Left cardiac atrium (tissue), 4 donors: ENCODE measurements around the gene NDNF. TPM values are rescaled to one million over a fixed set of nuclear protein-coding genes. Genes with fewer than 3 reads are reported as not detected.

Experiments
- ATAC-seq, 2 donors: fragments of 200-7000 bp; cut with Tn5 transposase; one replicate each; pipeline ENCODE4 v1.9.1; 2020; ENCODE audit warnings: mild to moderate bottlenecking in 2 of 2, moderate library complexity in 2 of 2
- DNase-seq: peaks from one replicate; pipeline ENCODE4 v3.0.0-alpha.2; 2020
- intact Hi-C, 2 donors: fragments of 100-400 bp; cut with DNase I; formaldehyde crosslinking; loops; one replicate each; pipeline versions ENCODE4 v1.14.1 to v1.15.1; 2022 to 2023
- total RNA-seq, 2 donors: library from RNA; stranded (reverse); fragmentation: NEBNext Ultra II Directional; extraction: Animal tissue kit (Norgen Biotek cat#: 25700); gene quantifications; one replicate each; pipeline ENCODE4 v1.2.1, GENCODE V29; 2021
- donor health status: DM: no; HTN: yes; CAD: no.
- donor health status: DM: no; HTN: yes; CAD: no; lungs with severe emphysema.
- donor health status: DM: yes; HTN: yes; CAD: no.
- donor health status: Dilated cardiomyopathy.

NDNF gene
- total RNA-seq, 2 donors from 2014 or later, result 4.2 to 5.4 TPM

DNA sequence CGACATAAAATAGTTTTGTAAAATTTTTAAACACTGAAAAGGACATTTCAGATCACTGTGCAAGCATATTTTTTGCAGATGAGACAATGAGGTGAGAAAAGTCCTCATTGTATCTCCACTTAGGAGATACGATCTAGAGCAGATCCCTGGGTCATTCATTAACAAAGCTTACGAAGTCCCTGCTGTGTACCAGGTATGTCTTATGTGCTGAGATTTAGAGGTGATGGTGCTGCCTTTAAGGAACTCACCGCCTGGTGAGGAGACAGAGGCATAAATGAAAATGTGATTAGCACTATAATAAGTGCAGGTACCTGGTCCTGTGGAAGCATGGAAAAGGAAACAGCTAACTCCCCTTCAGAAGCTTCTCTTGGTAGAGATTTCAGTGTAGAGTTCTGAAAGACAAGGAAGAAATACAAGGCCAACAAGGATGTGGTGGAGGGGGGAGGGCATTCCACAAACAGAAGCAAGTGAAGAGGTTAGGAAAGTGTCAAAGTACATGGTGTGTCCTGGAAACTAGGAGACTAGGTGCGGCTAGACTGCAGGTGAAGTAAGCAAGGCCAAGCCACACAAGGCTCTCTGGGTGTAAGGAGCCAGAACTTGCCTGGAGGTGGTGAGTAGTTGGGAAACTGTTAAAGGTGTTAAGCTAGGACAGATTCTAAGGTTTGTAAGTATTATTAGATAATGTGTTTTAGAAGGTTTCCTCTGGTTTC, 1.5 kb upstream of the NDNF start:
- ATAC-seq, result no peak
- no peak for DNase-seq
- intact Hi-C loops, result loop anchor here in 1 of 2 donors (10.0 kb wide), 1 partner anchor 149 kb away; the partner anchor contains the start of gene PRDM5

DNA sequence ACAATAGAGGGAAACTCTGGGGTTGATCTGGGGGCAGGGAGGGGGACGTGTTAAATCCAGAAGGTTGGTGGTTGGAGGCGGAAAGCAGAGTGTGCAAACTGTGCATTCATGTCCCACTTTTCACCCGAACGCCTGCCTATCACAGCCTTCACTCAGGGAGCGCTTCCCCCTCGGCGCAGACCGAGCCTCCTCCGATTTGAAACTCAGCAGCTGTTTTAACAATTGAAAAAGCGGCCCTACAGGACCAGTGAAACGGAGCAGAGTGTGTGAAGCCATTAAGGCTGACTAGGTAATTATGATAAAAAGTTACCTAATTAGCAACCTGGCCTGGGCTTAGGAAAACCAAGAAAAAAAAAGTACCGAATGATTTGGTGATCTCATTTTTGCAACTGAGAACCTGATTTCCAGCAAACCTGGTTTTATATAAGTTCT, 685 bp upstream of the NDNF start:
- peak; percentile 20 for DNase-seq
- intact Hi-C loops, result loop anchor here in 1 of 2 donors (10.0 kb wide), 1 partner anchor 148 kb away; the partner anchor contains the start of gene PRDM5

DNA sequence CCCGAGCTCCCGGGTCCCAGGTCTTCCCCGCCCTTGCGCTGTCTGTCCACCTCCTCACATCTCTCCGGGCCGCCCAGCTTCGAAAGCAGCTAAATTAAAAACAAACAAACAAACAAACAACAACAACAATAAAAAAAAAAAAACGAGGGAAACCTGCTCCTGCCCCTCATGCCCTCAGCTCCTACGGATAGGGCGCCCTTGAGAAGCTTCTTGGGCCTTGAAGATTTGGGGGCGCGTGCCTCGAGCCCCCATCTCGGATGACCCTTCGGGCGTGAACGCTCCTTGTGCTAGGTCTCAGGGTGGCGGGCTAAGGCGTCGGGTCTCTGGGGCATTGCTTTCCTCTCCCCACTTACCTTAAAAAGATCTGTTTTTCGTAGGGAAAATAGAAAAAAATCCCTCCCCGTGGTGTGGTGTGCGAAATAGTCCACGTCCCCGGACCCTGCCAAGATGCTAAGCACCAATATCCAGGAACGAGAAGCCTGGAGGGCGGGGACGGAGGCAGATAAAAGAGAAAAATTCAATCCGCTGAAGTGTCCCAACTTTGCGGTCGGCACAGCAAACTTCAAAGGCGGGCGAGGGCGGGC, 603 bp downstream of the NDNF start:
- intact Hi-C loops, result loop anchor here in 1 of 2 donors (10.0 kb wide), 1 partner anchor 147 kb away; the partner anchor contains the start of gene PRDM5
- ATAC-seq, result no peak

More for the DNA sequence above, 685 bp upstream of the NDNF start:
- ATAC-seq, result peak; percentile 12 to 21

DNA sequence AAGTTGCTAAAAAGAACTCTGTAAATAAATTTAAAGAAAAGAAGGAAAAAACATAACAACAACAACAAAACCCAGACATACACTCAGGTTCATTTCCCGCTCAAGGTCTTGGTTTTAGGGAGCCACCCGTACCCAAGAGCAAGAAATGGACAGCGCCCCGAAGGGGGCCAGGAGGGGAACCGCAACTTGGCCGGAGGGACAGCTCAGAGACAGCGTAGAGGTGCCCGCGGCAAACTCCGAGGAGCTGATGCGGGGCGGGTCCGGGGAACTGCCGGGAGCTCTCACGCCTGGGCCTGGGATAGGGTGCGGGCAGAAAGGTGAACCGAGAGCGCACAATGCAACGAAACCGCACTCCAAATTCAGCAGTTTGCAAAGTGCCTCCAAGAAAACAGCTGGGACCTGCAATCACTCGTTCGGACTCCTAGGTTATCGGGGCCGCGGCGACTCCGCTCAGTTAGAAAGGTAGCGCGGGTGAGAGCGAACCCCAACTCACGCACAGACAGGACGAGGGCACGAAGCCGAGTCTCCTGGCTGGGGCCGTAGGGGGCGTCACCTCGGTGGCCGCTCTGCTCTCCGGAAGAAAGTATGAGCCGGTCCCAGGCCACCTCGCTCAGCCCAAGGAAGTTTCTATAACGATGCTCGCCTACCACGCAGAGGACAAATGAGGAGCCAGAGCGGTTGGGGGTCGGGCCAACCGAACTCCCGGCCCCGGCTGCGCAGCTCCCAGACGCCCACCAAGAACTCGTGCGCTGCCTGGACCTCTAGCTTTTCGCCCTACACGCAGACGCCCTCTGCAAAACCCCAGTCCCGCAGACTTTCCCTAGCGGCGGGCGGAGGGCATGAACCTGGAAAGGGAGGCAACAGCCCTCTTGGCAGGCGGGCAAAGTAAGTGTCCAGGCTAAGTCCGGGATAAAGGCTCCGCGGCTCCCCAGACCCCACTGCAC, 1.4 kb downstream of the NDNF start:
- ATAC-seq (peak; percentile 72 to 83), DNase-seq (peak; percentile 38)
- intact Hi-C loops, result loop anchor here in 1 of 2 donors (10.0 kb wide), 1 partner anchor 146 kb away; the partner anchor contains the start of gene PRDM5

More for the DNA sequence above, 603 bp downstream of the NDNF start:
- no peak for DNase-seq

DNA sequence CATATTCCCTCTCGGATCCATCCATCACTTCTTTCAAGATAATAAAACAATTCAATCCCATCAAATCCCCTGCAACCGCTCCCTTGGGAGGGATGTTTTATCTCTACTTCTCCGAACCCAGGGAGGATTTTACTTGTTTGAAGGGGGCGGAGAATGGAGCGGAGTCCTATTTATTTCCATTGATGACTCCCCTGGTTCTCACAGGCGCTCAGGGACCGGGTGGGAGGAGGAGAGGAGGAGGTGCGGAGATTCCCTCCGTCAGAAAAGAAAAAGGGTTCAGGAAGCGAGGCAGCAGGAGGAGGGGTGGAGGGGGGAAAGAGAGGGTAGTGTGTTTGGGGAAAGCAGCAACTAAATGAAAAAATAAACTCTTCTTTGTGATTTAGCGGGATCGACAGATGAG, 2.1 kb downstream of the NDNF start:
- DNase-seq, result no peak
- no peak for ATAC-seq
- intact Hi-C loops, result loop anchor here in 1 of 2 donors (10.0 kb wide), 1 partner anchor 145 kb away; the partner anchor contains the start of gene PRDM5

DNA sequence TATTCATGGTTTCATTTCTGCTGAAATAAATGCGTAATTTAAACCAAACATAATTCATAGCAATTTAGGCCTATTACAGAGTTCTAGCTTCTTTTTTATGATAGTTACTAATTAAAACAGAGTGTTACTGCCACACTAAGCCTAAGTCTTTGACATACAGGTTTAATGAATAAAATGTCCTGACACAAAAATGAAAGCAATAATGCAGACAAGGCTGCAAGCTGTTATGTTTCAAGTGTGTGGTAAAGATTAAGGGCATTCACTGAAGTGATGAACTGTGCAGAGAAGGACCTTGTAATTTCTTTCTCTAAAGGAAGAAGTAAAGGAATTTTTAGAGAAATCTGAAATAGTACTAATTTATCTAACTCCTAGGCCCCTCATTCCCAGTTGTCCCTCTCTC, 2.9 kb downstream of the NDNF start:
- no peak for DNase-seq
- intact Hi-C loops, result no loop called here
- ATAC-seq, result no peak

DNA sequence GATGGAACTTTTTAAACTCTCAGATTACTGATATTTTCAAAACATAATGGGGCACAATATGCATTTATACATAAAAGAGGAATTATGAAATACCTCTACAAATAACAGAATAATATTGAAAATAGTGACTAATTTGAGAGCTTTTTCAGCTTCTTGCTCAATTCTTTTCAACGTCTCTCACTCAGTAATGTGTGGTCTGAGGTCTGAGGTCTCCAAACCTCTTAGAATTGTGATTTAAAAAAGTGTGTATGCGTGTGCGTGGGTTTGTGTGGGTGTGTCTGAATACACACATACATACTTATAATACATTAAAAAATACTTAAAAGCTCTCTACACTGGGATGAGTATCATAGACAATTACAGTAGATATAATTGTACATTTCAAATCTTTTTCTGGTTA, 7.9 kb downstream of the NDNF start:
- intact Hi-C loops, result no loop called here
- DNase-seq (no peak), ATAC-seq (no peak)

DNA sequence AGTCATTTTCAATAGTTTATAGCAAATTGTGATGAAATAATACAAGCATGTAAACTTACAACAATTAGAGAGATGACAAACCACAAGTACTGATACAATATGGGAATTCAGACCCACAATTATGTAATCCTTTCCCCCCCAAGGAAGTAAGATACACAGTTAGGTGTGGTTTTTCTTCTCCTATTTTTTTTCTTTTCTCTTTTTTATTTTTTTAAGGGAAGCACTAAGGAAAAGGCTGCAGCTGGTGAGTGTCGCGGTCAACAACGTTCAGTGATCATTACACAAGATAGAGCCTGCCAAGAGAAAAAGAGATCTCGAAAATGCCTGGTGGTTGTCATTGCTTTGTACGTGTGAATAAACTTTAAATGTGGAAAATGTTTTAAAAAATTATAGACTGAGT, 9.8 kb downstream of the NDNF start:
- no peak for DNase-seq
- no peak for ATAC-seq
- intact Hi-C loops, result no loop called here

DNA sequence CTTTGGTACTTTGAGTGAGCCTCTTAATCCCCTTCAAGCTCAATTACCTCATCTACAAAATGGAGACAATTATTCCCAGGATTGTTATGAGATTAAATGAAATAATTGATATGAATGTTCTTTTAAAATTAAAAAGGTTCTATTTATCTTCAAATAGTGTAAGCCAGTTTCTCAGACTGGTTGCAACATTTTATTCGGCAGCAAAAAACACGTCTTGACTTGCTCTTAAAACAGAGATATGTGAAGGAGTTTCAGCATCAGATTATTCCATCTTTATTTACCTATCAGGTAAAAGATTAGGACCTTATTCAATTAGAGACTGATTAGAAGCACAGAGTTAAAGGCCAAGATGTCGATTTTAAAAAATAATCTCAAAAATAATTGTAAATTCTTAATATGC, 10.5 kb downstream of the NDNF start:
- DNase-seq (no peak), ATAC-seq (no peak)
- intact Hi-C loops, result no loop called here

DNA sequence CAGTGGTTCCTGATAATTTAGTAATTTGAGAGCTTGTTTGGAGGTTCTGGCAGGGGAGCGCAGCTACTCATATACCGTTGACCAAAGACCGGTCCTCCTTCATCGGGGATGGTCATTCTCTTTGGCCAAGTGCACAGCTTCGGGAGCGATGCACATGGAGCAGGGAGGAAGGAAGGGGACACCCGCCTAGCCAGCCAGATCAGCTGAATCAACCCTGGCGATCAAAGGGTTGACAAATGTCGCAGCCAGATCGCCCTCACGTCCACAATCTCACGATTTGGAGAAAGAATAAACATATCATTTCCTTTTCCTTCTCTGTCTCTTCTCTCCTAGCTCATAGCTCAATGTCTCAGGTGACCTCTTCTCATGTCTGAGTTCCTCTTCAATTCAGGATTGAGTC, 11.1 kb downstream of the NDNF start:
- intact Hi-C loops, result no loop called here
- ATAC-seq, result no peak
- DNase-seq, result no peak

DNA sequence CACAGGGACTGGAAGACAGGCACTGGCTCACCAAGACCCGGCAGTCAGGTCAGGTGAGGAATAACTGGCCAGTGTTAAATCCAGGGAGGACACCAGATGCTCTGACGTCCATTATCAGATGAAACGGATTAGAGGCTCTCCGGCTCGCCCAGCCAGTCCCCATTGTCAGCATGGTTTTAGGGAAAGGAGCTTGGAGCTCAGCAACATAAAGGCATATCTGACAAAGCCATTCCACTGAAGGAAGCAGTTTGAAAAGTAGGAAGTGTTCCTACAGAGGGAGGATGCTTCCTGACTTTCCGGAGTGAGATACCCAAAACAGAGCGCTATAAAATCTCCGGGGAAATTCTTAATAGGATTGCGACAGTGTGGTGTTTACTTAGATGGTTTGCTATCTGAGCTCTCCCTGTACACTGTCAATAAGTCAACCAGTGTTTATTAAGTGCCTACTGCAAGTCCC, 14.8 kb downstream of the NDNF start:
- intact Hi-C loops, result no loop called here
- ATAC-seq (peak in 1 of 2 donors; percentile 70), DNase-seq (no peak)

DNA sequence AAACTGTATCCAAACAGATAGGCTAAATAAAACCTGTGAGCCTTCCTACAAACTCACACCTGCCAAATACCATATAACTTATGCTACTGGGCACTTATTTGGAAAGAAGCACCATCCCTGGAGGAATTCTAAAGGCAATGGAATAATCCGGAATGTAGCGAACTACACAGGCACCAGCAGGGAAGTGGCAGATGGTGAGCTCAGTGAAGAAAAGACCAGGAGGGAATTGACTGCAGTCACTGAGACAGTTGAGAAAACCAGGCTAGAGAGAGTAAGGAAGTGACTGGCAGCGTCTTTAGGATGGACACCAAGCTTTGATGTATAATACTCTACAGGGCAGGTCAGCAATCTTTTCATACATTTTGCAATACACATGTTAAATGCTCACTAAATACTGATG, 16.3 kb downstream of the NDNF start:
- DNase-seq (no peak), ATAC-seq (no peak)
- intact Hi-C loops, result no loop called here

DNA sequence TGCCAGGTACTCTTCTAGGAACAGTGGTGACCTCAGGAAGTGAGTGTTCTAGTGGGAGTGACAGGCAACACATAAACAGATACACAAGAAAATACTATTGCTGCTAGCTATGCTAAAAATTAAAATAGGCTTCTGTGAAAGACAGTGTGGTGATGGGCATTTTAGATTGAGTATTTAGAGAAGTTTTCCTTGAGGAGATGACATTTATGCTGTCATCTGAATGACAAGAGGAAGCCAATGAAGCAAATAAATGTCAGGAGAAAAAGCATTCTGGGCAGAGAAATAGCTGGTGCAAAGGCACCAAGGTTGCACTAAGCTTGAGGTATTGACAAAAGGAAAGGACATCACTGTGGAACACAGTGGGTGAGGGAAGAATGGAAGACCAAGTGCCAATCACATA, 18.0 kb downstream of the NDNF start:
- ATAC-seq, result no peak
- intact Hi-C loops, result no loop called here
- no peak for DNase-seq

DNA sequence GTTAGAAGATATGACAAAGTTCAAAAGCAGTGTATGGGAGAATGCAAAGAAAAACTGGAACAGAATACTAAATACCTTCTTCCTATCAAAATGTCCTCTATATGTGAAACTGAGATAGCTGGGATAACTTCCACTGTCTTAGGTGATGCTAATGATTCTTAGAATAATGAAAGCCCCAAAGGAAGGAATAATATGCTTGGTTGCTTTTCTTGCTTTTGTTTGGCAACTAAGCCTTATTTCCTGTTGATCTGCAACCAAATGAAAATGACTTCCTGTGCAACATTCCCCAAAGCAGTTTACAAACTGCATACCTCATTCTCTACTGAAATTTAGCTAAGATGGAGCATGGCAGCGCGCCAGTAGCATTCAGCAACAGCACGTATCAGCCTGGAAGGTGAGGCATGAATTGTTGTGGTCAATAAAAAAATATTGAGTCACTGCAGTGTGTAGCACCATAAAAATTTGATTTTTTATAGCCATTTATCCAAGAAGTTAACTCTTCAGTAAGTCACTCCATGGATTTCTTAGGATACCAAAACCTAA, 18.7 kb downstream of the NDNF start:
- intact Hi-C loops, result no loop called here
- no peak for DNase-seq

DNA sequence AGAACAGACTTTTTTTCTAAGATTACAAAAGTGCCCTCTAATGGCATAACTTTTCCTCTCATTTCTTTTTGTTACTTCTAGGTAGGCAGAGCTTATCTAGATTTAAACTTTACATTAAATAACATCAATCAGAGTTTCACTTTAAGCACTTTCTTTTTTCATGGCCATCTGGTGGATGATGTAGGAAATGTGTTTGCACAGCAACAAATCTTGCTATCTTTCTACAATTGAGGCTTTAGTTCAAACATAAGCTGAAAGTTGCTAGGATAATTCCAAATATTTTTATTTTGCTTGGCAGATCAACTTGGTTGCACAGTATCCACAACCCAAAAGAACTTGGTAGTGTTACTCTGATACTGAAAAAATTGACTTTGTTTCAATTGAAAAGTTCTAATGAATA, 22.0 kb downstream of the NDNF start:
- no peak for DNase-seq
- ATAC-seq, result peak in 1 of 2 donors; percentile 48
- intact Hi-C loops, result no loop called here

More for the DNA sequence above, 18.7 kb downstream of the NDNF start:
- ATAC-seq, result no peak

DNA sequence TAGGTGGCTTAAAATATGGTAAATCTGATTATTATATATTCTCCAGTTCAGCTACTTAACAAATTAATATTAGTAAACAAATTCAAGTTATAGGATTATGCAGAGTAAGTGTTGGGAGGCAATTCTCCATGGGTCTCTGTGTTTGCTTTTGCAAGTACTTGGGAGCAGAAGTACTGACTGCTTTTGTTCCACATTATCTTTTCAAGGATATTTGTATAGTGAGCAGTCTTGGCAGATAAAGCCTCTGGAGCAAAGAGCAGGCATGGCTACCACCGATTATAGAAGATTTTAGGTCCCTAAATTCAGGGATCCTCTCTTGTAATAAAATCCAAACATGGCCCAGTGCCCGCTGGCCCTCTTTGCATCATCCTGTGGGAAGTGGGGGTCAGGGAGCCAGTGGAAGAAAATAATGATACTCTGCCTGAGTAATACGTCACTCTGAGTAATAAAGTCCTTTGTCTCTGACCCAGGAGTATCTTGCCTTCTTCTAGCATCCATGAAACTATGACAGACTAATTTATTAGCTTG, 23.2 kb downstream of the NDNF start:
- DNase-seq (no peak), ATAC-seq (peak in 1 of 2 donors; percentile 21)
- intact Hi-C loops, result no loop called here

DNA sequence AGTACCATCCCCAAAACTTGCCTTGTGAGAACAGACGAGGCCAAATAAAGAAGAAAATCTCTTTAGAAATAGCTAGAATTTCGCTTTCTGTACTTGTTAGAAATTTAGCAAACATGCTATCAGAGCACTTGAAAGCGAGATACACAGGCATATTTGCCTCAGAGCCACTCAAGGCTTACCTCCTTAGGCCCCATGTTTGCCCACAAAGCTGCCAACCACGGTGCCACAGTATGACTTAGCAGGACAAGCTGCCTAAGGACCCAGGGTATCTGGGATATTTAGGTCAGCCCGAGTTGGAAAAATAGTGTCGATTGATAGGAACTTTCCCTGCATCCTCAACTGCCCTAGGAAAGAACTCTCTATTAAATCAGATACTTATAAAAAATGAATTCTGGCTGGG, 24.2 kb downstream of the NDNF start:
- no peak for ATAC-seq
- no peak for DNase-seq
- intact Hi-C loops, result no loop called here

DNA sequence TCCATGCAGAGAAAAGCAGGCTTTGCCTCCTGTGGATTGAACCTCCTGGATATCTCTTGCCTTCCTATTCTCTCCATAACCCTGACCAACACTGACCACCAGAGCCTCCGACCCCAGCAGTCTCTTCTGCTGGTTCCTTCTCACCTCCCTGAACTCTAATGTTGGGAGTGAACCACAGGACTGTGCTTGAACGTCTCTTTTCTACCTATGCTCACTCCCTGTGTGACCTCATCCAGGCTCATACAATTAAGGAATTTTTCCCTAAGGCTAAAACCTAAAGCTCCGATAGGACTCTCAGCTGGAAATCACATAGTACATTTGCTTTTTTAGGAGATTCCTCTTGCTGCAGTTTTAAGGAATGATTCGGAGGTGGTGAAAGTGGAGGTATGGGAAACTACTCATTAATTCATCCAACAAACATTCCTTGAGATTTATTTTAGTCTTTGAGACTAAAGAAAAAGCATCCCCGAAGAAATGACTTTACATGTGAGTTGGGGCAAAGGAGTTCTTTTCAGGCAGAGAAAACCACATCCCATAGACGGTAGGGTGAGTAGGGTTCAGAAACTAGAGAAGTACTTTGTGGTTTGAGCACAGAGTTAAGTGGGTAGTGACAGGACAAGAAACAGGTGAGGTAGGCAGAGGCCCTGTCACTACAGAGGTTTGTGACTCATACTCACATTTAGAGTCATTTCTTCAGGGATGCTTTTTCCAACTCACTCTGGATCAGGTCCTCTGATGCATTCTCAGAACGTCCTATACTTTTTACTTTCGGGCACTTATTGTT, 30.8 kb downstream of the NDNF start:
- intact Hi-C loops, result no loop called here
- ATAC-seq, result no peak
- no peak for DNase-seq
